ENCODE data around the gene CD80.

DNA sequence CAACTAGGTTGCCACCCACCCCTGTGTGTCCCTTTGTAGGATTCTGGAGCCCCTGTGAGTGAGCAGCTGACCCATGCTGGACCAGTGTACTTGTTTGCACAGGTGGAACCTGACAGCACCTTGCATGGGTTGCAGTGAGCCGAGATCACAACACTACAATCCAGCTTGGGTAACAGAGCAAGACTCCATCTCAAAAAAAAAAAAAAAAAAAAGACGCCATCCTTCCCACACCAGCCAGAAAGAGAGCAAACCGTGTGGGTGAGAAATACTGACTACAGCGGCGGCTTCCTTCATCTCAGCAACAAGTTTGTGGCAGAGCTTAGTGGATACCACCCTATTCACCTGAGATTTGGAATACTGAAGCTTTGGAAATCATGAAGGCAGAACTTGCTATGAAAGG lies 746 bp upstream of the CD80 start:
- TF ChIP-seq, protein P1, sequence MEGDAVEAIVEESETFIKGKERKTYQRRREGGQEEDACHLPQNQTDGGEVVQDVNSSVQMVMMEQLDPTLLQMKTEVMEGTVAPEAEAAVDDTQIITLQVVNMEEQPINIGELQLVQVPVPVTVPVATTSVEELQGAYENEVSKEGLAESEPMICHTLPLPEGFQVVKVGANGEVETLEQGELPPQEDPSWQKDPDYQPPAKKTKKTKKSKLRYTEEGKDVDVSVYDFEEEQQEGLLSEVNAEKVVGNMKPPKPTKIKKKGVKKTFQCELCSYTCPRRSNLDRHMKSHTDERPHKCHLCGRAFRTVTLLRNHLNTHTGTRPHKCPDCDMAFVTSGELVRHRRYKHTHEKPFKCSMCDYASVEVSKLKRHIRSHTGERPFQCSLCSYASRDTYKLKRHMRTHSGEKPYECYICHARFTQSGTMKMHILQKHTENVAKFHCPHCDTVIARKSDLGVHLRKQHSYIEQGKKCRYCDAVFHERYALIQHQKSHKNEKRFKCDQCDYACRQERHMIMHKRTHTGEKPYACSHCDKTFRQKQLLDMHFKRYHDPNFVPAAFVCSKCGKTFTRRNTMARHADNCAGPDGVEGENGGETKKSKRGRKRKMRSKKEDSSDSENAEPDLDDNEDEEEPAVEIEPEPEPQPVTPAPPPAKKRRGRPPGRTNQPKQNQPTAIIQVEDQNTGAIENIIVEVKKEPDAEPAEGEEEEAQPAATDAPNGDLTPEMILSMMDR (IDR thresholded peaks at IDR 0.05; ENCODE audit: low read depth, low read length), result no peak; the same call in 1 of the 2 replicates
- TF ChIP-seq EZH2phosphoT487 (IDR thresholded peaks at IDR 0.05; ENCODE audit: low read depth), result no peak

All from OCI-LY3 (cell line).